C4-2B (cell line): ENCODE data around the gene TSPAN1.

Experiments
- ZFX ChIP-seq: fragments of 450-650 bp; IDR thresholded peaks from 2 replicates; pipeline ENCODE4 v1.6.1; 2017
- TF ChIP-seq, protein P1 (sequence below): fragments of 450-650 bp; conservative IDR thresholded peaks from 2 replicates; pipeline ENCODE4 v1.5.1; 2017; ENCODE audit warnings: mild to moderate bottlenecking

GRCh38 chr1:46131093-46131492, 43.8 kb upstream of the TSPAN1 start:
- TF ChIP-seq, protein P1, sequence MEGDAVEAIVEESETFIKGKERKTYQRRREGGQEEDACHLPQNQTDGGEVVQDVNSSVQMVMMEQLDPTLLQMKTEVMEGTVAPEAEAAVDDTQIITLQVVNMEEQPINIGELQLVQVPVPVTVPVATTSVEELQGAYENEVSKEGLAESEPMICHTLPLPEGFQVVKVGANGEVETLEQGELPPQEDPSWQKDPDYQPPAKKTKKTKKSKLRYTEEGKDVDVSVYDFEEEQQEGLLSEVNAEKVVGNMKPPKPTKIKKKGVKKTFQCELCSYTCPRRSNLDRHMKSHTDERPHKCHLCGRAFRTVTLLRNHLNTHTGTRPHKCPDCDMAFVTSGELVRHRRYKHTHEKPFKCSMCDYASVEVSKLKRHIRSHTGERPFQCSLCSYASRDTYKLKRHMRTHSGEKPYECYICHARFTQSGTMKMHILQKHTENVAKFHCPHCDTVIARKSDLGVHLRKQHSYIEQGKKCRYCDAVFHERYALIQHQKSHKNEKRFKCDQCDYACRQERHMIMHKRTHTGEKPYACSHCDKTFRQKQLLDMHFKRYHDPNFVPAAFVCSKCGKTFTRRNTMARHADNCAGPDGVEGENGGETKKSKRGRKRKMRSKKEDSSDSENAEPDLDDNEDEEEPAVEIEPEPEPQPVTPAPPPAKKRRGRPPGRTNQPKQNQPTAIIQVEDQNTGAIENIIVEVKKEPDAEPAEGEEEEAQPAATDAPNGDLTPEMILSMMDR: no peak
- TF ChIP-seq ZFX: no peak
